Stimulated activated CD4-positive, alpha-beta T cell treated with anti-CD3 and anti-CD28 coated beads, Interleukin-4, amount 100 ng/mL, for 48 hours (primary cell): ENCODE measurements around the gene EHD1.

Source experiments
- DNase-seq, 2 donors: peaks; one replicate each; pipeline ENCODE4 v3.0.0-alpha.2; 2020; ENCODE audit warnings: low read depth in 2 of 2

EHD1 gene

DNA sequence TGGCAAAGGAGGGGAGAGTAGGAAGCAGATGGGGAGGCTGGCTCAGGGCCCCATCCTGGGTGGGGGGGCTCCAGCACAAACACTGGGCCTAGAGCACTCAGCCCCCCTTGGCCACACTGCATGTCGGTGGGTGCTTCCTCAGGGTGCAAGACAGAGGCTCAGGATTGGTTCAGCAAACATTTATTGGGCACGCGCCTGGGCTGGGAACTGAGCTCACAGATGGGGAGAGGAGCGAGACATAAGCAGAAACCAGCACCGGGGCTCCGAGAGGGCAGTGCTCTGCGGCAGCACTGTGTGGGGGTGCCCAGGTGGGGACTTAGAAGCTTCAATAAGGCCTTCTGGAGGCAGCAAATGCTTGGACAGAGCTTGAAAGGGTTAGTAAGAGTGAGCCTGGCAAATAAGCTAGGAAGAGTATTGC is 12.1 kb upstream of the EHD1 start:
- DNase-seq = no peak

DNA sequence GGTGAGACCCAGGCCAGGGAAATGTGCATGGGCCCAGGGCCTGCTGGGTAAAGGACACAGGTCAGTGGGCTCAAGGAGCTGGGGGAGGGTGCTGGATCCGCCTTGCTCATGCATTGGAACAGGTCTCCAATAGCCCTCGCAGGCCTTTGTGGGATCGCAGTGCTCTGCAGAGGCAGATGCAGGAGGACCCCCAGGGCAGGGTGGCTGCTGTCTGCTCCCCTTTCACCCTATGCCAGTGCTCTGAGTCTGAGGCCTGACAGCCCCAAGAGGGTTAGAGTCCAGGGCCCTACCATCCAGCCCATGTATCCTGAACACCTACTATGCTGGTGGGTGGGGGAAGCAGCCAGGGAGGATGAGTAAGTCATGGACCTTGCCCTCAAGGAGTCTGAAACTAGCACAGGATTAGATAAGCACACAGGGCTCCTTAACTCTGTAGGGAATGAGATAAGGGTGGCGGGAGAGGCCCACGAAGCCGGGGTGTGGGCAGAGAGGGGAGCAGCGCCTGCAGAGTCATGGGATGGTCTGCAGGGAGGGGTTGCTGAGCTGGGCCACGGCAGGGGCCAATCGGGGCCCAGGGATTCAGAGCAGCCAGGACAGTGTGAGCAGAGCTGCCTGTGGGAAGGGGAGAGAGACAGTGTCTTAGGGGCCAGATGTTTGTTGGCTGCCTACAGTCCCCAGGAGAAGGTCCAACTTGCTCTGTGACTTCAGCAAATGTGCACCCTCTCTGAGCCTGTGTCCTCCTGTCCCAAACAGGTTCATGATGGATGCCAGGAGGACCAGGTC is 10.5 kb upstream of the EHD1 start:
- DNase-seq = no peak

DNA sequence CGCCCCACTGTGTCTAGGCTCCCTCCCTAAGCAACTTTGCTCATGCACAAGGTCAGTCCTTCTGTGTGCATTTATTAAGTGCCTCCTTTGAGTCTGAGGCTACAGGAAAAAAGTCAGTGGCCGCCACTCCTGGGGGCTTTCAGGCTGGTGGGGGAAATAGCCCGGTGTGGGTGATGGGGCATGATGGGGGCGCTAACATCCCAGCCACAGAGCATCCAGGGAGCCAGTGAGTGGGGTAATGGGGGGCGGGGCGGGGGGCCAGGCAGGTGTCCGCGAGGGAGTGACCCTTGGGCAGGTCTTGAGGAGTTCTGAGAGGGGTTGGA is 9.9 kb upstream of the EHD1 start:
- DNase-seq = no peak

DNA sequence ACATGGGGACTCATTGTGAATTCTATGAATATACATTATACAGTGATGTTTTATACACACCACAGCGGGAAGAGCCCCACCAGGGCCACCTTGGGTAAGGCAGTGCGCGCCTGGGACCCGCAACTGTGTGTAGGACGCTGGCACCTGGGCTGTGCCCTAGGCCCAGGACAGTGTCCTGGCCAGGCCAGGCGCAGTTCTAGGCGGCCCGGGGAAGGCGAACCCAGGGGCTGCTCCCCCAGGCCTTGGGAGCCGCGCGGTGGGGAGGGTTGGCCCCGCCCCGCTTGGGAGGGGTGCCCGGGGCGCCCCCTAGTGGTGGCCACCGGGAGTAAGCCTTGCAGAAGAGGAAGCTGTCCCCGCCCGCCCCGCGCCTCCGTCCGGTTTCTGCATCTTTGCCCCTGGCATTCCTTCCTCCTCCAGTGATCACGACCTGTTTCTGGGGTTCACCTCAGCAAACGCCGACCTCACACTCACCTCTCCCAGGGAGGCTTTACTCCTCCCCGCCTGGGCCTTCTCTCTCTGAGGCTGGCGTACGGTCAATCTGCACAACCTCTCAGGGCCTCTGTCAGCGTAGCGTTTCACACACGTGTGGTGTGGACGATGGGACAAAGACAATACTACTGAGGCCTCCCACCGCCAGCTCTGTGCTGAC is 9.5 kb upstream of the EHD1 start:
- DNase-seq = peak; percentile 77 to 90

DNA sequence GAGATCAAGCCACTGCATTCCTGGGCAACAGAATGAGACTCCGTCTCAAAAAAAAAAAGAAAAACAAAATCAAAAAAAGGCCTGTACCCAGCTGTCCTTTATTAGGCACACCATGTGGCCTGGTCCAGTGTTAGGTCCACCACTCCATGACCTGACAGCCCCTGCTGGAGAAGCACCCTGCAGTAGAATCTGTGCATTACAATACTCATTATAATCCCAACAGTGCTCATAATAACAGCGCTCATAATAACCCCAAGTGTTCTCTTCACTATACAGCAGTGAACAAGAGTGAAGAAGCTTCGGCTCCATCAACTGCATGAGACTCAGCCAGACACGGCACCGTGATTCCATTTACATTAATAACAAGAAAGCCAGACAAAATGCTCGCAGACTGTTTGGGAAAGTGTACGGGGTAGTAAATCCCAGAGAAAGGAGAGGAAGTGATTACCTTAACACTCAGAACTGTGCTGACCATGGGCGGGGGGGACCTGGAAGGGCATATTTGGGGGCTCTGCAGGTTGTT is 8.9 kb upstream of the EHD1 start:
- DNase-seq = no peak

DNA sequence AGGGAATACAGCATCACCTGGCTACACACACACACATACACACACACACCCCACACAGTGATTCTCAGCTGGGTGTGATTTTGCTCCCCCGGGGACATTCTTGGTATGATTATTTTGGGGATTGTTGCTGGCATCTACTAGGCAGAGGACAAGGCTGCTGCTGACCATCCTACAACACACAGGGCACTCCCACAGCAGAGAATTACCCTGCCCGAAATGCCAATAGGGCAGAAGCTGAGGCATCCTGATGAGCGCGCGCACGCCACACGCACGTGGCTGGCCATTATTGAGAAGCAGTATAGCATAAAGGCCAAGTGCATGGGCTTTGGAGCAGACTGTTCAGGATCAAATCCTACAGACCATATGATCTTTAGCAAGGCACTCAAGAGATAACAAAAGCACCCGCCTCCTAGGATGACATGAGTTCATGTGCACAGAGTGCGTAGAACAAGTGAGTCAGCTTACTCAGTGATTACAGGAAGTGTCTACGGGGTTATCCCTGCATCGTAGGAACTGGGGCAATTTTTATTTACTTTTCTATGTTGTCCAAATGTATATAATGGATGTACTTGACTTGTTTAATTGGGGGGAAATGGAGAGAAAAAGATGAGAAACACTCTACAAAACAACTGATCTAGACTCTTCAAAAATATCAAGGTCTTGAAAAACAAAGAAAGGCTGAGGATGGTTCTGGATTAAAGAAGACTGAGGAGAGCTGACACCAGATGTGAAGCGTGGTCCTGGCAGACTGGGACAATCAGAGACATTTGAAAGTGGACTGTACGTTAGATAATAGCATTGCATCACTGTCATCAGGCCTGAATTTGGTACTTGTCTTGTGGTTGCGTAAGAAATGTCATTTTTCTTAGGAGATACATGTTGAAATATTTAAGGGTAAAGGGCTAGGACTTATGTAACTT is 7.2 kb upstream of the EHD1 start:
- DNase-seq = no peak

DNA sequence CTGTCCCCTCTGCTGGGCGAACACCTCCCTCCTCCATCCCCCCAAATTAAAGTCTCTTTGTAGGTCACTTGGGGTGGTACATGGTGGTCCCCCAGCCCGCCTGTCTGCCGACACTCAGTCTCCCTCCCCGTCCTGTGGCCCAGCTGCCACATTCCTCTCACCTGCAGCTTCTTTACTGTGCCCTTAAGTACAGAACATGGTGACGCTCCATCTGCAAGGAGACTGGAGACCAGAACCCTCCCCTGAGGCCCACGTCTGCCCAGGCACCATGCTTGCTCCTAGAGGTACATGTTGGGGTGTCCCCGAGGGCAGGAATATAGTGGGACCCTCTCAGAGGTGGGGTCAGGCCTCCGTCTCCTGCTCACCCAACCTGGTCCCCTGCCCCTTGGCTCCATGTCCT is 5.6 kb upstream of the EHD1 start:
- no peak for DNase-seq

DNA sequence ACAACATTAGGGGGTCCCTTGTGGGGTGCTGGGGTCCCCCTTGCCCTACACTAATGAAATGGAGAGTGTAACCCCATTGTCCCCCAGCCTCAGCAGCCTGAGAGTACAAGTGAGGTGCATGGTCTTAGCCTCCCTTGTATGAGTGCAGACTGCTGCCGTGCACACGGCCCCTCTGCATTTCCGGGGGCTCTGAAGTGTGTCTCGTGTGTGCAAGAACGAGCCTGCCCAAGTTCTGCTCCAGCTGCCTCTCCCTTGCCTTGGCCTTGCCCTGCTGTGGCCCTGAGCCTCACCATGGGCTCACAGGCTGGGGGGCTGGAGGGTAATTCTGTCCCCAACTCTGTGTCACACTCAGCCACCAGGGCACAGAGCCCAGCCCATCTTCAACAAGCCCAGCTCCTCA is 5.2 kb upstream of the EHD1 start:
- no peak for DNase-seq

DNA sequence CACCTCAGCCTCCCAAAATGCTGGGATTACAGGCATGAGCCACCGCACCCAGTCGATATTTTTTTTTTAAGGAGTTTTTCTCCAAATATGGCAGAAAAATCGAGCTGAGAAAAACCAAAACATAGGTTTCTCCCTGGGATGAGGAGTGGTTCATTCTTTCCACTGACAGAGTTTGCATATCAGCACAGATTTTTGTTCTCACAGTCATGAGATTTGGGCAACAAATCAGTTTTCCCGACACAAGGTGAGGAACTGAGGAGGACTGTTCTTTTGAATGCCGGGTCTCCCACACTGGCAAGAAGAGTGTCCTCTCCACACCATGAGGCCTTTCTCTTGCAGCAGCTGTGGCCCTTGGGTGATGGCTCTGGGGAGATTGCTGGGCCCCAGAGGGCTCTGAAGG is 3.8 kb upstream of the EHD1 start:
- no peak for DNase-seq

DNA sequence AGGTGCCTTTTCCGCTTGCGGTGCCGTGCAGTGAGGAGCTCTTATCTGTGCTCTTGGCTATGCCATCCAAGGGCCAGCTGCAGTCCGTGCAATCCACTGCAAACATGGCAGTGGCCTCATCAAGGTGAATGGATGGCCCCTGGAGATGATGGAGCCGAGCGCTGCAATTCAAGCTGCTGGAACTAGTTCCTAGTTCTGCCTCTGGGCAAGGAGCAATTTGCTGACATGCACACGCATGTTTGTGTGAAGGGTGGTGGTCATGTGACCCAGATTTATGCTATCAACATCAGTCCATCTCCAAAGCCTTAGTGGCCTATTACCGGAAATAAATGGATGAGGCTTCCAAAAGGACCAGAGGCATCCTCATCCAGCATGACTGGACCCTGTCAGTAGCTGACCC is 3.1 kb upstream of the EHD1 start:
- DNase-seq = no peak

DNA sequence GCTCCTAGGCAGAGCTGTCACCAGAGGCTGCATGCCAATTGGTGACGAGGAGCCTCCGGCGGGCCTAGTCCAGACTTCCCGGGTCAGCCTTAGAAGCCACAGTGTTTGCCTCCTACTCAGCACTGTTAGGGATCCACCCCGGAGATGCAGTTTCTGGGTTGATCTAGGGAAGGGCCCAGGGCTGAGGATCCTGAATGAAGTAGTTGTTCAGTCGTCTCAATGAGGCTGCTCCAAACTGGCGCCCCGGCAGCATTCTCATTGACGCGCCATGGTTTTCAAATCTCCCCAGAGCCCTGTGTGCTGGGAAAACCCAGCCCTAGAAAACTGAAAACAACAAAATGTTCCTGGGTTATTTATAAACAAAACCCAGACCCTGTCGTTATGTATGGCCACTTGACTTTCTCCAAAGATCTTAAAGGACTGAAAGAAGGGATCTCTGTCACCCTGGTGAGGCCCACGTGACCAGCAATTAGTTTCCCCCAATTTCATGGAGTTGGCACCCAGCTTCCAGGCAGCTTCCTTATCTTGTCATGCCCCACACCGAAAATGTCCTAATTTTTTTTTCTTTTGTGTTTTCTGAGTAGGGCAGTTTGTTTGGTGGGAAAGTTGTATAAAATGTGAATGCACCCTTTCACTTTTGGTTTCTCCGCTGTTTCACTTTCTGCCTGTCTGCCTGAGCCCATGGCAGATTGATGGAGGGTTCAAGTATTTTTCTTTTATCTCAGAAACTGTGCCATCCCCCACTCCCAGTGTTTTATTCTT is 2.0 kb upstream of the EHD1 start:
- no peak for DNase-seq

DNA sequence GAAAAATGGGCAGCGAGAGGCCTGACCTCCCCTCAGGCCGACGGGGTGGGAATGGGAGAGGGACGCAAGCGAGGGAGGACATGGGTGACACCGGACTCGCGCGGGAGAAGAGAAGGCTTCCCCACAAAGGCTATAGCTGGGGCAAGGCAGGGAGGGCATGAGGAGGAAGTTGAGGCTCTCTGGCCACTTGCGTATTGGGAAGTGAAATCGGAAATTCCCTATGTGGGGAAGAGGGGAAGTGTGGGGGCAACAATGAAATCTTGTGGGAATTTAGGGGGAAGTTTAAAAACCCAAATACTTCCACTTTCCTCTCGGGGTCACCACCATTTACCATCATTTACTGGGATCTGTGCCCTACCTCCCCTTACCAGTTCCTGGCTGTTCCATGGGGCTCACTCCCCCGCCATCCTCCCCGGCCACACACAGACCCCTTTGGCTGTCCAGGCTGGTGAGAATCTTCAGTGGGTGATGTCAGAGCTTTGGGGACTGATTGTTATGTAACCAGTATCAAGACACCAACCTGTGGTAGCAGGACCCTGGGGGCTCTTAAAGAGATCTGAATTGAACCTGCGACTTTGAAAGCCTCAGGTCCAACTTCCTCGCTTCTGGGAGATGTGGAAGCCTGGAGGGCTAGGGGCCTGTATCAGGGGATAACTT is 951 bp upstream of the EHD1 start:
- DNase-seq = no peak

DNA sequence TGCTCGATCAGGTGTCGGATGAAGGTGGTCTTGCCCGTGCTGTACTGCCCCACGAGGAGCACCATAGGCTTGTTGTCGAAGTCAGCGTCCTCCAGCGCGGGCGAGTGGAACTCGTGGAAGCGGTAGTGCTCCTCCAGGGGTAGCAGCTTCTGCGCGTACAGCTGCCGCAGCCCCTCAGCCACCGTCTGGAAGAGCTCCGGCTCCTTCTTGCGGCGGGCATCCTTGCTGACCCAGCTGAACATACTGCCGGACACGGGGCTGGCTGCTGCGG is 263 bp downstream of the EHD1 start:
- no peak for DNase-seq

DNA sequence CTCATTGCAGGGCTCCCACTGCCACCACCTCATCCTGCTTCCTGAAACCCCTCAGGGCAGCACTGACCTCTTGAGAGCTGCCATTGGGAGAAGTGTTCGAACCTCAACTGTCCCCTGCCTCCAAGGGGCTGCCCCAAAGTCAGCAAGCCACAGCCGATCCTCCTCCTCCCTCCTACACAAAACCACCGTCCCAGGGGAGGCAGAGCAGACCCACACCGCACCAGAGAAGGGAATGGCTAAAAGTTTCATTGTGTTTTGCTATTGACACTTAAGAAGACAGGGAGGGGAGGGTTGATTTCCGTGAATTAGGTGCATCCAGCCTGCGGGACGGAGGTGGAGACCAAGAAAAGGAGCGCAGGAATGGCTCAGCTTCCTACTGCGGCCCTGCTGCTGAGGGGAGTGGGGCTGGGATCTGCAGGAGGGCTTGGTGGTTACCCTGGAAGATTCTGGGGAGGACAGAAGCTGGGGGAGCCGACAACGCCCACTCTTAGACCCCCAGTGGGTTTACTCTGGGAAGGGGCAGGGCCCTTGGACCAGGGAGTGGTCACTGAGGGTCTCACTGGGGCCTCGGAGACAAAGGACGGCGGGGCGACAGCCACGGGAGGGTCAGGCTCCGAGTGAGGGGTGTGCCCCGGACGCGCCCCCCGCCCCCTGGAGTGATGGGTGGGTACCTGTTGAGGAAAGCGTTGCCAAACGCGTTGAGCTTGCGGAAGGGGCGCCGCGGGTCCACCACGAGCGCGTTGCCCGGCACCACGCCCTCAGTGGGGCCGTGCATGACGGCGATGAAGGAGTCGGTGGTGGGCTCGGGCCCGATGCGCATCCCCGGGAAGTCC is 815 bp downstream of the EHD1 start:
- DNase-seq = no peak

DNA sequence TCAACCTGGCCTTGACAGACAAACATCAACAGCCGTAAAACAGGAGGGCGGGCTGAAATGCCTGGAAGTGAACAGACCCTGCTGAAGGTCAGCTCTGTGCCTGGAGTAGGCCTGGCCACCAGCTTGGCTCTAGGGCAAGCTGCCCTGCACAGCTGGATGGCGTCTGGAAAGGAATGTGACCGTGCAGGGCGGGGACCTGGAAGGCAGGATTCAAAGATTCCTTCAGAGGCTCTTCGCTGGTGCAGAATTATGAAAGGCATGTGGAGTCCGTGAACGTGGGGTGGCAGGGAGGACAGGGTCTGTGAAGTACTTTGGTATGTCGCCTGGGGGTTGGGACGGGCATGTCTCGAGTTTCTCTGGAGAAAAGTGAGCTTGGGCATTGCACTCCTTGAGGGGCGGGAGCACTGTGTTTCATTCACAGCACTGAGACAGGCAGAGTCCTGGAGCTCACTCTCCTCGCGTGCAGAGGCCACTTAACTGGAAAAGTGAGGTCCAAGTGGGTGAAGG is 1.5 kb downstream of the EHD1 start:
- DNase-seq = no peak

DNA sequence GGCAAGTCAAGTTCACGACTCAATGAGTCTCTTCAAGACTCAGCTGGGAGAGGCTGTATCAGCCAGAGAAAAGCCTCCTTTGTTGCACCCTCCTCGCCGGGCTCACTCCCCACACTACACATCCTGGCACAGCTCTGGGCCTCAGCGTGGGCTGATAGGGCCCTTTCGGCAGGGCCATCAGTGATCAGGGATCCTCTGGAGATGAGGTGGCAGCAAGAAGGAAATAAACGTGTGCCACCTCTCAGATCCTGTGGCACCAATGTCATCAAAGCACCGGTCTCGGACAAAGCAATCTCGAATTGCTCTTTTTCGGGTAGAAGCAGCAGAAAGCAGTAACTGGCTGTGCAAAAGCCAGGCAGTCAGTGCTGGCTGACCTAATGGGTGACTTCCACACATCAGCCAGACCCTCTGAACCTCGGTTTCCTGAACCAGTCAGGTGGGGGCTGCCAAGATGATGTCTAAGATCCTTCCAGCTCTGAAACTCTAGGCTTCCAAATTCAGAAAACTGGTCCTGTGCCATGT is 2.1 kb downstream of the EHD1 start:
- DNase-seq = no peak

DNA sequence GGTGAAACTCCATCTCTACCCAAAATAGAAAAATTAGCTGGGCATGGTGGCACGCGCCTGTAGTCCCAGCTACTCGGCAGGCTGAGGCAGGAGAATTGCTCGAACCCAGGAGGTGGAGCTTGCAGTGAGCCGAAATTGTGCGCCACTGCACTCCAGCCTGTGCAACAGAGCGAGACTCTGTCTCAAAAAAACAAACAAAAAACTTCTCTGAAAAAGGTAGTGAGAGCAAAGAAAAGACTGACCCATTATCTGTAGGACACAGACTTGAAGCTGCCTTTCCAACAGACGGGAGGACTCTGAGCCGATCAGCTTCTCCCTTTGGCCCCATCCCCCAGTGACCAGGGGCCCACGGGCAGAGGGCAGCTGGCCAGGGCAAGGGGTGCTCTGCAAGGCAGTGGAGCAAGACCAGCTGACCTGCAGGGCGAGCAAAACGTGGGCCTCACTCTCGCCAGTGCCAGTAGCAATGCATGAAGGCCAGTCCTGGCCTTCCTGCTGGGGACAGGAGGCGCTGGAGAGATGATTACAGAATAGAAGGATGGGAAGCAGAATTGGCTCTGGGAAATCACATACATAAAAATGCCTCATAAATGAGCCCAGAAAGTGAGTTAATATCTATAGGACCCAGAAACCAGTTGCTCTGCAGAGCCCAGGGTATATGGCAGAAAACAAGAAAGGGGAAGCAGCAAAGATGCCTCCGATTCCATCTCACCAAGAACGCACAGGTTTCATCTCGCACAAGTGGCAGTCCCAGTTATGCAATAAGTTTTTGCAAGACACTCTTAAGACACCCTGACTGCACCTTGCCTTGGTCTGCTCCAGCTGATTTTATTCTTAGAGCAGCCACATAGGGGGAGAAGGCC is 2.8 kb downstream of the EHD1 start:
- no peak for DNase-seq

DNA sequence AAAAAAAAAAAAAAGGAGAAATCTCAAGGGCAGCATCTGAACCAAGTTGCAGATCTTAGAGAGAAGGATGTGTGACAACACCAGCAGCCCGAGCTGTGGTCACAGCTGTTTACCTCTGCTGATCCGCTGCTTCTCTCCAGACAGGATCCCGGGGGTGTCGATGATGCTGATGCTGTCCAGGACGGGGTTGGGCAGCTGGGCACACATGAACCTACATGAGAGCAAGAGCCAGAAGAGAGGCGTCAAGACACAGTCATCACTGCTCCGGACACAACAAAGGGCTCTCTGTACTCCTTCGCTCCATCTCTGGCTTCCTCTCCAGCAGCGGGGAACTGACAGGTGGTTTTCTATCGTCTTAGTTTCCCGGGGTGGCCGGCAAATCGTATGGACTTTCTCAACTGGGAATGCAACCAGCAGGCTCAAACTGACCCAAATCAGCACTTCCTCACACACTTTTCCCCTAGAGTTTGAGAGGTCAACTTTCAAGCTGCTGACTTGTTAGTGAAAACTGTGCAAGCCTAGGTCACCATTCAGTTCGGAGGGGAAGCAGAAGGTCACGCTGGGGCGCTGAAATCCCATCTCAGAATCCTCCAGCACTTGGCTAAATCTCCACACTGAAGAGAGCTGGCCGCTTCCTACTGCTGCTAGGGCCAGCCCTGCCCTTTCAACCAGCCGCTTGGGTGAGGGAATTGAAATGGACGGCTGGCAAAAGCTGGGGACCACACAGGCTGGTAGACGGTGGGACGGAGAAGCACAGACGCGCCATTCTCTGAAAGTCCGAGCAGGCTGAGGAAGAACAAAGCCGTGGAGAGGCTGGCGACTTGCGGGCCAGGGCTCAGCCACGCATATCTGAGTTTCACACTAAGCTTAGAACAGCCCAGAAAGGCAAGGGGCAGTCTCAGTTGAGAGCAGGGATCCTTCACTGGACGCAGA is 3.8 kb downstream of the EHD1 start:
- DNase-seq = no peak
